Middle frontal gyrus (tissue), 1 donor: Measurements from ENCODE around the gene SLC16A11.
"Not testable (repeated sequence)": the region's sequence is repeated elsewhere in the genome, so short reads cannot be mapped to it uniquely, and the experiment has no call there.

ENCODE experiments used
- DNase-seq: peaks from one replicate; pipeline ENCODE4 v3.0.0-alpha.2; 2015; ENCODE audit warnings: low spot score; ENCODE audit errors: extremely low spot score

The SLC16A11 gene

GRCh38 chr17:7010523-7010922 lies 33.4 kb downstream of the SLC16A11 start:
- DNase-seq = no peak

- DNase-seq = no peak
These were observed 36.7 kb downstream of the SLC16A11 start for GRCh38 chr17:7007143-7007542.

- DNase-seq = no peak
These were observed 38.2 kb downstream of the SLC16A11 start for GRCh38 chr17:7005716-7006115.

GRCh38 chr17:7004398-7005253 lies 39.3 kb downstream of the SLC16A11 start:
- peak; percentile 56 for DNase-seq

GRCh38 chr17:7003745-7004144 lies 40.1 kb downstream of the SLC16A11 start:
- DNase-seq = no peak

- no peak for DNase-seq
These were observed 41.4 kb downstream of the SLC16A11 start for GRCh38 chr17:7002288-7003047.

- DNase-seq = no peak
These were observed 42.5 kb downstream of the SLC16A11 start for GRCh38 chr17:7001318-7001961.

GRCh38 chr17:6998855-6999508 lies 44.9 kb downstream of the SLC16A11 start:
- no peak for DNase-seq

GRCh38 chr17:6997171-6997570 lies 46.7 kb downstream of the SLC16A11 start:
- no peak for DNase-seq

- no peak for DNase-seq
These were observed 47.5 kb downstream of the SLC16A11 start for GRCh38 chr17:6996256-6997011.

- DNase-seq = no peak
These were observed 48.2 kb downstream of the SLC16A11 start, which contains the start of gene ALOX12 for GRCh38 chr17:6995500-6996255. ALOX12 (plus strand) TSS chr17:6996049; CDS start chr17:6996118, 69 bp downstream.

GRCh38 chr17:6994666-6995256 lies 49.1 kb downstream of the SLC16A11 start:
- no peak for DNase-seq

- no peak for DNase-seq
These were observed 49.7 kb downstream of the SLC16A11 start for GRCh38 chr17:6994118-6994598.

GRCh38 chr17:6993613-6994056 lies 50.3 kb downstream of the SLC16A11 start:
- not testable (repeated sequence) for DNase-seq
